HepG2 (cell line): ENCODE measurements around the gene NOC2L. TPM values are rescaled to one million over a fixed set of nuclear protein-coding genes. Genes with fewer than 3 reads are reported as not detected.

Experiments used
- CCAR2 ChIP-seq: fragments of 200-400 bp; formaldehyde crosslinking; optimal IDR thresholded peaks from 2 replicates; pipeline ENCODE3; 2018; ENCODE audit warnings: low read depth, mild to moderate bottlenecking, low read length, moderate library complexity
- CREBL2 ChIP-seq: sonication (generic); formaldehyde crosslinking; IDR thresholded peaks from 2 replicates; pipeline ENCODE4 v1.8.1; 2023; ENCODE audit warnings: missing genetic modification reagents, mild to moderate bottlenecking, borderline replicate concordance
- CTCF ChIP-seq: sonication (generic); formaldehyde crosslinking; IDR thresholded peaks from 2 replicates; pipeline ENCODE4 v1.5.0; 2020; ENCODE audit warnings: mild to moderate bottlenecking, missing genetic modification reagents, moderate library complexity
- DDIT3 ChIP-seq: sonication (generic); formaldehyde crosslinking; IDR thresholded peaks from 2 replicates; pipeline ENCODE4 v1.4.0; 2020; ENCODE audit warnings: mild to moderate bottlenecking, missing genetic modification reagents
- GMEB2 ChIP-seq: IDR thresholded peaks from 2 replicates; pipeline ENCODE4 v1.6.1; 2016; ENCODE audit warnings: missing biosample characterization, missing genetic modification reagents, low read depth
- HNRNPLL ChIP-seq: fragments of 200-400 bp; formaldehyde crosslinking; IDR thresholded peaks from 2 replicates; pipeline ENCODE4 v1.6.1; 2017; ENCODE audit warnings: mild to moderate bottlenecking, low read depth, low read length; ENCODE audit not compliant: poor library complexity, severe bottlenecking
- IRF9 ChIP-seq: sonication (generic); formaldehyde crosslinking; IDR thresholded peaks from 2 replicates; pipeline ENCODE4 v1.8.0; 2022; ENCODE audit warnings: missing genetic modification reagents, mild to moderate bottlenecking, borderline replicate concordance
- KDM4B ChIP-seq: sonication (generic); formaldehyde crosslinking; IDR thresholded peaks from 2 replicates; pipeline ENCODE4 v1.4.0; 2020; ENCODE audit warnings: missing genetic modification reagents
- MYNN ChIP-seq: sonication (generic); formaldehyde crosslinking; IDR thresholded peaks from 2 replicates; pipeline ENCODE4 v1.4.0; 2020; ENCODE audit warnings: mild to moderate bottlenecking, low read depth, missing genetic modification reagents
- SKI ChIP-seq: fragments of 450-650 bp; IDR thresholded peaks from one replicate; pipeline ENCODE4 v1.6.1; 2018; ENCODE audit warnings: mild to moderate bottlenecking; ENCODE audit not compliant: partially characterized antibody
- ZBTB14 ChIP-seq: sonication (generic); formaldehyde crosslinking; IDR thresholded peaks from 2 replicates; pipeline ENCODE4 v1.4.0; 2020; ENCODE audit warnings: missing genetic modification reagents
- ZNF326 ChIP-seq: sonication (generic); formaldehyde crosslinking; IDR thresholded peaks from 2 replicates; pipeline ENCODE4 v1.4.0; 2020; ENCODE audit warnings: missing genetic modification reagents, borderline replicate concordance
- ZNF605 ChIP-seq: sonication (generic); formaldehyde crosslinking; IDR thresholded peaks from 2 replicates; pipeline ENCODE4 v1.8.0; 2022; ENCODE audit warnings: mild to moderate bottlenecking, missing genetic modification reagents
- ZNF609 ChIP-seq: sonication (generic); formaldehyde crosslinking; IDR thresholded peaks from 2 replicates; pipeline ENCODE4 v1.4.0; 2020; ENCODE audit warnings: mild to moderate bottlenecking, missing genetic modification reagents, borderline replicate concordance
- ZNF784 ChIP-seq: sonication (generic); formaldehyde crosslinking; IDR thresholded peaks from 2 replicates; pipeline ENCODE4 v1.5.1; 2020; ENCODE audit warnings: missing genetic modification reagents, mild to moderate bottlenecking, borderline replicate concordance
- polyA plus RNA-seq, 8 experiments: library from polyadenylated mRNA; depleted of rRNA in 3 of 8; stranded (reverse) in 7 of 8; unstranded in 1 of 8; fragments of >200 nt; fragmentation: Illumina TruSeq in 4 of 8; extraction: Trizol in 4 of 8; gene quantifications; 2 replicates each; pipeline versions ENCODE4 v1.2.1 to v1.2.3, GENCODE V29; 2011 to 2016; ENCODE audit warnings: low read depth in 4 of 8, missing spikeins in 1 of 8, mixed read lengths in 1 of 8; ENCODE audit not compliant: insufficient read depth in 1 of 8
- total RNA-seq, 5 experiments: library from RNA; depleted of rRNA; stranded (reverse); fragments of >200 nt; fragmentation: Illumina TruSeq; extraction: Trizol; gene quantifications; 2 replicates each; pipeline ENCODE4 v1.2.3, GENCODE V29; 2016; ENCODE audit warnings: low read depth in 1 of 5

Gene NOC2L
- total and polyA plus RNA-seq, 2 of the 13 experiments (the other 11 are each of a cell fraction or from before 2014, with no cell fraction given), result 32.0 to 103 TPM

GRCh38 chr1:1000357-1001056 is 41.5 kb upstream of the NOC2L start (continued):
- TF ChIP-seq ZNF784 (CRISPR knock-in tag) (no peak), ZNF326 (CRISPR knock-in tag) (no peak), IRF9 (CRISPR knock-in tag) (peak; percentile 60; the same call in 1 of the 2 replicates), CCAR2 (no peak), CTCF (CRISPR knock-in tag) (no peak; the same call in 1 of the 2 replicates), CREBL2 (CRISPR knock-in tag) (no peak), MYNN (CRISPR knock-in tag) (no peak), SKI (peak; percentile 13), ZNF609 (CRISPR knock-in tag) (peak; percentile 57; the same call in 1 of the 2 replicates), GMEB2 (0 out of 2 replicates have a peak, but pooled peaks have one; percentile 31), KDM4B (CRISPR knock-in tag) (no peak), ZNF605 (peak; percentile 81), ZBTB14 (CRISPR knock-in tag) (peak; percentile 58), HNRNPLL (peak; percentile 62), DDIT3 (CRISPR knock-in tag) (no peak)
